ENCODE measurements around the gene KRT81.

KRT81 gene

GRCh38 chr12:52238207-52238840, 53.0 kb downstream of the KRT81 start:
- no peak for DNase-seq

- DNase-seq, result no peak
Observed at GRCh38 chr12:52236386-52237050, 54.8 kb downstream of the KRT81 start.
